NCI-H2196 (cell line): ENCODE measurements around the gene RASGEF1C.

Experiments
- DNase-seq: peaks from one replicate; lab custom pipeline; 2025; ENCODE audit not compliant: unreplicated experiment; lab: John Stamatoyannopoulos, UW

RASGEF1C gene

GRCh38 chr5:180068519-180069090 is 140.4 kb downstream of the RASGEF1C start:
- DNase-seq, result no peak

GRCh38 chr5:180067986-180068385 is 141.0 kb downstream of the RASGEF1C start:
- no peak for DNase-seq

GRCh38 chr5:180060192-180060591 is 148.8 kb downstream of the RASGEF1C start:
- DNase-seq, result no peak

GRCh38 chr5:180059326-180059725 is 149.7 kb downstream of the RASGEF1C start:
- no peak for DNase-seq

- DNase-seq, result no peak
Observed at GRCh38 chr5:180056153-180056552, 152.9 kb downstream of the RASGEF1C start.

- DNase-seq, result no peak
Observed at GRCh38 chr5:180054226-180054625, 154.8 kb downstream of the RASGEF1C start.

- no peak for DNase-seq
Observed at GRCh38 chr5:180053061-180053602, 155.9 kb downstream of the RASGEF1C start.

- DNase-seq, result no peak
Observed at GRCh38 chr5:180052211-180052818, 156.7 kb downstream of the RASGEF1C start.
